ENCODE measurements around the gene C4orf51.

The C4orf51 gene

DNA sequence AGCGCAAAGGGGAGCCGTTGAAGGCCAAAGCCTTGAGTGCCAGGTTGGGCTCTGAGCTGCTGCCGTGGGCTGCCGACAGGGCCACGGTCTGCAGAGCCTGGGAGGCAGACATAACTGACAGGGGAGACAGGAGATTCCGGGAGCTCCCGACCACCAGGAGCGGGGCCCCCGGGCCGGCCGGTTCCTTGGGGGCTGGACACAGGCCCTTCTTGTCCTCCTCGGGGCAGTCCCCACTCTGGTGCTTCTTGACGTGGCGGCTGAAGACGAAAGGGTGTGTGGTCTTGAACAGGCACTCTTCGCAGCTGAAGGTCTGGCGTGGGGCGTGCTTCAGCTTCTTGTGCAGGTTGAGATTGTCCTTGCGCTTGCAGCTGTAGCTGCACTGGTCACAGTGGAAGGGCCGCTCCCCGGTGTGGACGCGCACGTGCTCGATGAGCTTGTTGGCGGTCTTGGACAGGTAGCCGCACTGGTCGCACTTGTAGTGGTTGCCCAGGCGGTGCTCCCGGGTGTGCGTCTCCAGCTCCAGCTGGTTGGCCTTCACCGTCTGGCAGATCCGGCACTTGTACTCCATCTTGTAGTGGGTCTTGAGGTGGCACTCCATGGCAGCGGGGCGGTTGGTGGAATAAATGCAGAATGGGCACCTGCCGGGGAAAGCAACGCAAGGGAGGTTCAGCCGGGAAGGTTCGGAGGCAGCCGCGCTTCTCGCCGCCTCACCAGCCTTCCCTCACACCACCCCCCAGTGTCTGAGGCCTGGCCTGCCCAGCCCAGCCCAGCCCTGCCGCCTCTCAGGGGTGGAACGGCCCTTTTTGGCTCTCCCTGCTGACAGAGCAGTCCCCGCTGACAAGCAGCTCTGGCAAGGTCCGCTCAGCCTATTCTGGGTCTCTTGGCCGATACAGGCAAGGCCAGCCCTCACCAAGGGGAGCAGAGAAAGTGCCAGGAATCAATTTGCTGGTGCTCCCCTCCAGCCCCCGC lies 81.3 kb downstream of the C4orf51 start:
- DNase-seq, result no peak

- DNase-seq, result no peak
Observed at GRCh38 chr4:145762719-145763118, 82.8 kb downstream of the C4orf51 start.

- no peak for DNase-seq
Observed at GRCh38 chr4:145763399-145763798, 83.5 kb downstream of the C4orf51 start.

- DNase-seq, result no peak
Observed at GRCh38 chr4:145766273-145766672, 86.3 kb downstream of the C4orf51 start.

- DNase-seq, result no peak
Observed at GRCh38 chr4:145769450-145770037, 89.6 kb downstream of the C4orf51 start.

DNA sequence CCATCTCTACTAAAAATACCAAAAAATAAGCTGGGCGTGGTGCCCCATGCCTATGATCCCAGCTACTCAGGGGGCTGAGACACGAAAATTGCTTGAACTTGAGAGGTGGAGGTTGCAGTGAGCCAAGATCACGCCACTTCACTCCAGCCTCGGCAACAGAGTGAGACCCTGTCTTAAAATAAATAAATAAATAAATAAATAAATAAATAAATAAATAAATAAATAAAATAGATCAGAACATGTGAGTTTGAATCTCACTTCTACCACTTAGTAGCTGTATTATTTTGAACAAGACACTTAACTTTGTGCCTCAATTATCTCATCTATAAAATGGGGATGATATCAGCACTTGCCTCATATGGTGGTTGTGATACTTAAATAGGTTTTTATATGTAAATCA lies 90.2 kb downstream of the C4orf51 start:
- no peak for DNase-seq

GRCh38 chr4:145772347-145772746 lies 92.4 kb downstream of the C4orf51 start:
- DNase-seq, result no peak

DNA sequence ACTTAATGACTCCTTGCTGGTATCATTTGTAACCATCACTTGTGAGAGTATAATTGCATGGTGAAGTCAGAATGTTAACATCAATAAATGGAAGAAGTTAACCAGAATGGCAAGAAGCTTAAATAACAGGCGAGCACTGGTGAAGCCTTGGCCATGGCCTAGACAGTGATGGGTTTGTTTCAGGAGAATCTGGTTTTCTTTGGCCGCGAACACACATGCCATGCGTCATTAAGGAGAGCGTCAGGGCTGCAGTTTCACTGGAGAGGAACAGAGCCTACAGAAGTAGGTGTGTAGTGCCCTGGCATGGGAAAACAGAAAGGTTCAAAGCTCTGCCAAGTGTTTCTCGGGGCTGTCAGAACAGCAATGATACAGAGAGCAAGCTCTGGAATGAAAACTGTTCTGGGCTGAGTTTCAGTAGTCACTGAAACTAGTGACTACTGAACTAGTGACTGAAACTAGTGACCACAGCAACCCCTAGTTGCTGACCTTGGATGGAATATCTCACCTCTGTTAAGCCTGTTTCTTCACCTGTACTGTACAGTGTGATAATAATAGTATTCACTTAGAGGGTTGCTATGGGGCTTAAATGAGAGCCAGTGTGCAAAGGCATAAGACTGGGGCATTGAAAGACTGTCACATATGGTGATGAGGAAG lies 93.8 kb downstream of the C4orf51 start:
- DNase-seq, result no peak

DNA sequence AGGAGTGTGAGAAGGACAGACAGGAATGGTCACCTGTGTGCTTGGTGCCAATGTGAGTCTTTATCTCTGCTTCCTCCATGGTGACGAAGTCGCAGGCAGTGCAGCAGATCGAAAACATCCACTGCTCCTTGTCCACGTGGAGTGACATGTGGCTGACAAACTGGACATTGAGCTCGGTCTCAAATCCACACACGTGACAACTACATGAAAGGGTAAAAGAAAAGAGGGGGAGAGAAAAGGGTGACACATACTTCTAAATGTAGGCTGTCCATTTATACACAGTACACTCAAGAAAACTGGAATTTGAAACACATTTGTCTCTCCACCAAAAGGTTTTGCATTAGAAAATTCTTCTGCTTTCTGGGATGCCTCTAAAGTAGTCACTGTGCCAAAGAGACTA lies 94.5 kb downstream of the C4orf51 start:
- DNase-seq, result no peak

- DNase-seq, result no peak
Observed at GRCh38 chr4:145775406-145775805, 95.5 kb downstream of the C4orf51 start.

DNA sequence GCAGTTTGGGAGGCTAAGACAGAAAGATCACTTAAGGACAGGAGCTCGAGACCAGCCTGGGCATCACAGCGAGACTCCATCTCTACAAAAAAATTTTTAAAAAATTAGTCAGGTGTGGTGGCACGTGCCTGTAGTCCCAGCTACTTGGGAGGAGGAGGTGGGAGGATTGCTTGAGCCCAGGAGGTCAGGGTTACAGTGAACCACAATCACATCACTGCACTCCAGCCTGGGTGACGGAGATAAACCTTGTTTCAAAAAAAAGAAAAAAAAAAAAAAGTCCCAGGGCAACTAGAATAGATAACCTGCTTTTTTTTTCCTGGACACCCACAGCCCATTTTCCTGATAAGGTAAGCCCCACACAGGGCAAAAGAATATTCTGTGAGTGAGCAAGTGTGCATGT lies 96.3 kb downstream of the C4orf51 start:
- no peak for DNase-seq

GRCh38 chr4:145779319-145779801 lies 99.4 kb downstream of the C4orf51 start:
- no peak for DNase-seq

DNA sequence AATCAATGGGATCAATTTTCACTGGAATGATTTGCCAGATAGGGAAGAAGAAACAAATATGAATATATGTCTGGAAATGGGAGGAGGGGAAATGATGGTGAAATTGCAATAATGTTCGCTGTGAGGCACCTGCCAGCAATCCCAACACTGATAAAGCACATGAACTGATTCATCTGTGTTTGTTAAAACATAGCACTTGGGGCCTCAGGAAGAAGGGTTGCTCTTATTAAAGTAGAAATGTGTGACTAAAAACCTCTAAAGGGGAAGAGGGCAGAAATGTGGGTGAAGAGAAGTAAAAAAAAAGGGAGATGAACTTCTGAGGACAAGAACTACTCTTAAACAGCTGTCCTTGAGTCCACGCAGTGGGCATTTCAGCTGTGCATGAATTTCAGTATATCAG lies 101.4 kb downstream of the C4orf51 start:
- DNase-seq, result no peak
